Measurements from ENCODE around the gene EEF1A1. TPM values are rescaled to one million over a fixed set of nuclear protein-coding genes. Genes with fewer than 3 reads are reported as not detected.
"Not testable (repeated sequence)": the region's sequence is repeated elsewhere in the genome, so short reads cannot be mapped to it uniquely, and the experiment has no call there.

Gene EEF1A1
- total RNA-seq, result 8,439 and 8,694 TPM in 2 replicates

GRCh38 chr6:73520688-73521350 is at the start of gene EEF1A1:
TSS of gene EEF1A1 (minus strand) at chr6:73521032. CDS start at chr6:73520026, 1,006 bp downstream.
- DNase-seq (ENCODE audit: low spot score), result peak; percentile 98
- H3K9me3 Mint-ChIP-seq, result no peaks in the 10 kb centered on the region
- peak within 1 kb of the TSS; percentile 88 for H3K4me3 Mint-ChIP-seq
- peaks cover 48% of the 10 kb centered on the region for H3K36me3 Mint-ChIP-seq (ENCODE audit: low read depth)
- intact Hi-C loops (cut with micrococcal nuclease), result loop anchor here (1.0 to 10.0 kb wide), 9 partner anchors 59 to 1764 kb away; partner anchors contain the start of genes COX7A2 and TMEM30A
- peaks cover 28% of the 10 kb centered on the region for H3K4me1 Mint-ChIP-seq (ENCODE audit: low read depth)
- H3K27me3 Mint-ChIP-seq (ENCODE audit: insufficient read depth), result peaks cover 5% of the 10 kb centered on the region
- peak within 1 kb of the TSS; percentile 100 for H3K27ac Mint-ChIP-seq

GRCh38 chr6:73569121-73569520 is 48.3 kb upstream of the EEF1A1 start:
- DNase-seq (ENCODE audit: low spot score), result no peak
- no peak overlapping the region for H3K27ac Mint-ChIP-seq
- H3K4me1 Mint-ChIP-seq (ENCODE audit: low read depth), result no peaks in the 10 kb centered on the region
- no peaks in the 10 kb centered on the region for H3K36me3 Mint-ChIP-seq (ENCODE audit: low read depth)
- H3K9me3 Mint-ChIP-seq, result no peaks in the 10 kb centered on the region
- peaks cover 2% of the 10 kb centered on the region for H3K27me3 Mint-ChIP-seq (ENCODE audit: insufficient read depth)
- intact Hi-C loops (cut with micrococcal nuclease), result no loop called here
- H3K4me3 Mint-ChIP-seq, result no peak overlapping the region

GRCh38 chr6:73566954-73567591 is 46.2 kb upstream of the EEF1A1 start:
- DNase-seq (ENCODE audit: low spot score), result no peak
- Mint-ChIP-seq H3K9me3 (no peaks in the 10 kb centered on the region), H3K27ac (no peak overlapping the region), H3K4me3 (no peak overlapping the region), H3K27me3 (ENCODE audit: insufficient read depth) (peaks cover 2% of the 10 kb centered on the region), H3K36me3 (ENCODE audit: low read depth) (no peaks in the 10 kb centered on the region), H3K4me1 (ENCODE audit: low read depth) (no peaks in the 10 kb centered on the region)
- intact Hi-C loops (cut with micrococcal nuclease), result no loop called here

DNA sequence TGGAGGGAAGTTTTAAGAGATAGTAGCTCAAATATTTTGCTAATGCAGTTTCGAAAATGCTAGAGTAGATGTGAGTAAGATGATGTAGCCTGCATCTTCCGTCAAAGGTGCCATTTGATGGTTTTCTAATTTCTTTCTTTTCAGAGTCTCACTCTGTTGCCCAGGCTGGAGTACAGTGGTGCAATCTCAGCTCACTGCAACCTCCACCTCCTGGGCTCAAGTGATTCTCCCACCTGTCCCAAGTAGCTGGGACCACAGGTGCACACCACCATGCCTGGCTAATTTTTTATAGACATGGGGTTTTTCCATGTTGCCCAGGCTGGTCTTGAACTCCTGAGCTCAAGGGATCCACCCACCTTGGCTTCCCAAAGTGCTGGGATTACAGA is 45.6 kb upstream of the EEF1A1 start:
- H3K4me3 Mint-ChIP-seq, H3K27ac Mint-ChIP-seq: not testable (repeated sequence)

GRCh38 chr6:73565767-73566485 is 45.1 kb upstream of the EEF1A1 start:
- Mint-ChIP-seq H3K27me3 (ENCODE audit: insufficient read depth) (peaks cover 2% of the 10 kb centered on the region), H3K4me3 (no peak overlapping the region), H3K27ac (no peak overlapping the region), H3K9me3 (no peaks in the 10 kb centered on the region), H3K36me3 (ENCODE audit: low read depth) (no peaks in the 10 kb centered on the region), H3K4me1 (ENCODE audit: low read depth) (peaks cover 2% of the 10 kb centered on the region)
- DNase-seq (ENCODE audit: low spot score), result no peak
- intact Hi-C loops (cut with micrococcal nuclease), result no loop called here

More for the DNA sequence above, 45.6 kb upstream of the EEF1A1 start:
- H3K27me3 Mint-ChIP-seq (ENCODE audit: insufficient read depth); intact Hi-C loops (cut with micrococcal nuclease); H3K4me1 Mint-ChIP-seq (ENCODE audit: low read depth); H3K9me3 Mint-ChIP-seq; H3K36me3 Mint-ChIP-seq (ENCODE audit: low read depth); DNase-seq (ENCODE audit: low spot score): not testable (repeated sequence)

DNA sequence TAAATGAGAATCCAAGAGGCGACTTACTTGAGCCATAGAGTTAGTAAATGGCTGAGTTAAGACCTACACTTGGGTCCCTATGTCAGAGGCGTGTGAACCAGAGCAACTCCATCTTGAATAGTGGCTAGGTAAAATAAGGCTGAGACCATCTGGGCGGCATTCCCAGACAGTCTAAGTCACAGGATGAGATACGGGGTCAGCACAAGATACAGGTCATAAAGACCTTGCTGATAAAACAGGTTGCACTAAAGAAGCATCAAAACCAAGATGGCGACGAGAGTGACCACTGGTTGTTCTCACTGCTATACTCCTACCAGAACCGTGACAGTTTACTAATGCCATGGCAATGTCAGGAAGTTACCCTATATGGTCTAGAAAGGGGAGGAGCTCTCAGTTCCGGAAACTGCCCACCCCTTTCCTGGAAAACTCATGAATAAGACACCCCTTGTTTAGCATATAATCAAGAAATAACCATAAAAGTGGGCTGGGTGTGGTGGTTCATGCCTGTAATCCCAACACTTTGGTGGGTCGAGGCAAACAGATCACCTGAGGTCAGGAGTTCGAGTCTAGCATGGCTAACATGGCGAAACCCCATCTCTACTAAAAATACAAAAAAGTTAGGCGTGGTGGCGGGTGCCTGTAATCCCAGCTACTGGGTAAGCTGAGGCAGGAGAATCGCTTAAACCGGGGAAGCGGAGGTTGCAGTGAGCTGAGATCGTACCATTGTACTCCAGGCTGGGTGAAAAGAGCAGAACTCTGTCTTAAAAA is 43.9 kb upstream of the EEF1A1 start:
- no peak overlapping the region for H3K4me3 Mint-ChIP-seq
- no peak overlapping the region for H3K27ac Mint-ChIP-seq
- intact Hi-C loops (cut with micrococcal nuclease), result no loop called here
- peaks cover 2% of the 10 kb centered on the region for H3K27me3 Mint-ChIP-seq (ENCODE audit: insufficient read depth)
- no peak for DNase-seq (ENCODE audit: low spot score)
- peaks cover 8% of the 10 kb centered on the region for H3K4me1 Mint-ChIP-seq (ENCODE audit: low read depth)
- no peaks in the 10 kb centered on the region for H3K36me3 Mint-ChIP-seq (ENCODE audit: low read depth)
- no peaks in the 10 kb centered on the region for H3K9me3 Mint-ChIP-seq

- H3K4me1 Mint-ChIP-seq (ENCODE audit: low read depth), result peaks cover 8% of the 10 kb centered on the region
These were observed 41.7 kb upstream of the EEF1A1 start for GRCh38 chr6:73562558-73562957.

GRCh38 chr6:73560853-73561407 is 40.1 kb upstream of the EEF1A1 start:
- DNase-seq (ENCODE audit: low spot score), result no peak
- Mint-ChIP-seq H3K27me3 (ENCODE audit: insufficient read depth) (no peaks in the 10 kb centered on the region), H3K4me3 (no peak overlapping the region), H3K4me1 (ENCODE audit: low read depth) (peaks cover 8% of the 10 kb centered on the region), H3K36me3 (ENCODE audit: low read depth) (no peaks in the 10 kb centered on the region), H3K27ac (no peak overlapping the region), H3K9me3 (no peaks in the 10 kb centered on the region)
- intact Hi-C loops (cut with micrococcal nuclease), result no loop called here

More at GRCh38 chr6:73562558-73562957, 41.7 kb upstream of the EEF1A1 start:
- DNase-seq (ENCODE audit: low spot score), result no peak
- Mint-ChIP-seq H3K27ac (no peak overlapping the region), H3K4me3 (no peak overlapping the region), H3K36me3 (ENCODE audit: low read depth) (no peaks in the 10 kb centered on the region), H3K9me3 (no peaks in the 10 kb centered on the region), H3K27me3 (ENCODE audit: insufficient read depth) (peaks cover 2% of the 10 kb centered on the region)
- intact Hi-C loops (cut with micrococcal nuclease), result no loop called here

DNA sequence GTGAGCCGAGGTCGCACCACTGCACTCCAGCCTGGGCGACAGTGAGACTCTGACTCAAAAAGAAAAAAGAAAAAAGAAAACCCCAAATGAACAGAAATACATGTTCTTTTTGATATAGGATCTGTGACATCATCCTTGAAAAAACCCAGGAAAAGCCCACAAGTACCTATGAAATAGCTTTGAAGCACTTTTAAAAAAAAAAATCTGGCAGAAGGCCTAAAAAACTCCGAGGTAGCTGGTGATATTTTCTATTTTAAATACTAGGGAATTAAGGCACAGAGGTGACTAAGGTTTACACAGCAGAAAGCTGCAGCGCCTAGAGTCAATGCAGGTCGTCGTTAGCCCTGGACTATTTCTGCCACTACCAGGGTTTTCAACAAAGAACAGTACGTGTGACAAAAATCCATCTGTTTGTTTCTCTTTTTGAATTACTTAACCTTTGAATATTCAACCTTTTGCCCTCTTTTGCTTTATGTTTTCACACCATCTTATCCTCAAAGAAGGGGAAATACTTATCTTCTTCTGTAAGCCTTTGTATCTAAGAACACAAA is 39.4 kb upstream of the EEF1A1 start:
- Mint-ChIP-seq H3K9me3 (no peaks in the 10 kb centered on the region), H3K4me1 (ENCODE audit: low read depth) (peaks cover 8% of the 10 kb centered on the region), H3K27ac (no peak overlapping the region), H3K27me3 (ENCODE audit: insufficient read depth) (no peaks in the 10 kb centered on the region), H3K36me3 (ENCODE audit: low read depth) (no peaks in the 10 kb centered on the region), H3K4me3 (no peak overlapping the region)
- intact Hi-C loops (cut with micrococcal nuclease), result no loop called here
- DNase-seq (ENCODE audit: low spot score), result no peak

- H3K27ac Mint-ChIP-seq; H3K36me3 Mint-ChIP-seq (ENCODE audit: low read depth); DNase-seq (ENCODE audit: low spot score); H3K9me3 Mint-ChIP-seq; H3K4me3 Mint-ChIP-seq; H3K4me1 Mint-ChIP-seq (ENCODE audit: low read depth); intact Hi-C loops (cut with micrococcal nuclease); H3K27me3 Mint-ChIP-seq (ENCODE audit: insufficient read depth): not testable (repeated sequence)
These were observed 38.6 kb upstream of the EEF1A1 start for GRCh38 chr6:73559399-73559794.

DNA sequence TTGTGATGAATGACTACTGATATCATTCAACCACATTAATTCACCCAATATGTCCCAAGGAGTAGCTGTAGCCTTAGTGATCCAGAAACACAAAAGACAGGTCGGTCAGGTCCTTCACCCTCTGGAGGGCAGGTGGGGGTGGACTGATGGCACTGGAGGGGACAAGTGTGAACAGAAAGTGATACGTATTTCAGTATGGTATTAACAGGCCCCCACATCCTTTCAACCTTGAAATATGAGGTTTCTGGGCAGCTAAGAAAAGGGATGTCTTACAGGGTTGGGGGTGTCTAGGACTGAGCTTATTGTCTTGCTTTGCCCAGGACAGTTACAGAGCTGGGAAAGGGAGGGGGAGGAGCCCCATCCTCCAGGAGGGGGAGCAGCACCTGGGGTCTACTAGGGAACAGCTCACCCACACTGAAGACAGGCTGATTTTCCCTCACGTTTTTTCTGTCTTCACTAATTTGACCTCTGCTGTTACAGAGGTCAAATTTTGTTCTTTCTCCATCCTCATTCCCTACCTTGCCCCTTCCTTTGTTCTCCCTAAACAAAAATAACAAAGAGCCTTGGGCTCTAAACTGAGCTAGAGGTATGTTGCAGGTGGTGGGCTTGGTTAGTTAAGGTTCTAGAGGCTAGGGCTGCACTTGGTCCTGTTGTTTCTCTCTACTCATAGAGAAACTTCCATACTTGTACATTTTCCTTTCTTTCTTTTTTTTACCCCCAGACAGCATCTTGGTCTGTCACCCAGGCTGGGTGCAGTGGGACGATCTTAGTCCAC is 38.0 kb upstream of the EEF1A1 start:
- Mint-ChIP-seq H3K4me3 (no peak overlapping the region), H3K9me3 (no peaks in the 10 kb centered on the region), H3K4me1 (ENCODE audit: low read depth) (peaks cover 8% of the 10 kb centered on the region), H3K27me3 (ENCODE audit: insufficient read depth) (no peaks in the 10 kb centered on the region), H3K36me3 (ENCODE audit: low read depth) (no peaks in the 10 kb centered on the region), H3K27ac (no peak overlapping the region)
- no peak for DNase-seq (ENCODE audit: low spot score)
- intact Hi-C loops (cut with micrococcal nuclease), result no loop called here

- Mint-ChIP-seq H3K27ac (no peak overlapping the region), H3K36me3 (ENCODE audit: low read depth) (no peaks in the 10 kb centered on the region), H3K4me1 (ENCODE audit: low read depth) (peaks cover 8% of the 10 kb centered on the region), H3K9me3 (no peaks in the 10 kb centered on the region), H3K27me3 (ENCODE audit: insufficient read depth) (no peaks in the 10 kb centered on the region), H3K4me3 (no peak overlapping the region)
- no peak for DNase-seq (ENCODE audit: low spot score)
- intact Hi-C loops (cut with micrococcal nuclease), result no loop called here
These were observed 36.0 kb upstream of the EEF1A1 start for GRCh38 chr6:73556836-73557235.
